Heart left ventricle (tissue), 16 donors: ENCODE data around the gene STPG3. TPM values are rescaled to one million over a fixed set of nuclear protein-coding genes. Genes with fewer than 3 reads are reported as not detected.

ENCODE experiments used
- ATAC-seq, 4 donors: fragments of 200-7000 bp; cut with Tn5 transposase; one replicate each; pipeline ENCODE4 v1.9.1; 2020 to 2022; ENCODE audit warnings: moderate library complexity in 4 of 4, mild to moderate bottlenecking in 3 of 4, moderate number of reproducible peaks in 1 of 4
- DNase-seq, 5 donors: peaks; one replicate each; pipeline ENCODE4 v3.0.0-alpha.2; 2020
- H3K27ac ChIP-seq, 12 donors: fragments of 200-600 bp; sonication (generic) in 4 of 12; one replicate each; pipeline versions ENCODE4 v1.5.0 to v1.8.0; 2016 to 2022; ENCODE audit warnings: mild to moderate bottlenecking in 2 of 12
- H3K27me3 ChIP-seq, 9 donors: fragments of 200-600 bp; sonication (generic) in 2 of 9; one replicate each; pipeline versions ENCODE4 v1.5.1 to v1.8.0; 2016 to 2022; ENCODE audit warnings: mild to moderate bottlenecking in 3 of 9
- H3K36me3 ChIP-seq, 9 donors: fragments of 200-600 bp; sonication (generic) in 2 of 9; one replicate each; pipeline versions ENCODE4 v1.5.0 to v1.8.0; 2018 to 2022; ENCODE audit warnings: mild to moderate bottlenecking in 2 of 9
- H3K4me1 ChIP-seq, 12 donors: fragments of 200-600 bp; sonication (generic) in 4 of 12; one replicate each; pipeline versions ENCODE4 v1.5.0 to v1.8.0; 2016 to 2022; ENCODE audit warnings: mild to moderate bottlenecking in 3 of 12
- H3K4me3 ChIP-seq, 12 donors: fragments of 200-600 bp; sonication (generic) in 4 of 12; one replicate each; pipeline versions ENCODE4 v1.5.0 to v1.8.0; 2017 to 2022; ENCODE audit warnings: mild to moderate bottlenecking in 9 of 12, moderate library complexity in 4 of 12
- H3K9me3 ChIP-seq, 12 donors: fragments of 200-600 bp; sonication (generic) in 4 of 12; one replicate each; pipeline versions ENCODE4 v1.5.0 to v1.8.0; 2016 to 2022; ENCODE audit warnings: mild to moderate bottlenecking in 1 of 12
- CTCF ChIP-seq, 12 donors: fragments of 200-600 bp; sonication (generic) in 4 of 12; IDR thresholded peaks; one replicate each; pipeline versions ENCODE4 v1.5.0 to v1.8.0; 2018 to 2022; ENCODE audit warnings: antibody characterized with exemption in 12 of 12, mild to moderate bottlenecking in 5 of 12
- POLR2A ChIP-seq, 2 donors: fragments of 450-650 bp; IDR thresholded peaks; one replicate each; pipeline ENCODE4 v1.6.1; 2017; ENCODE audit warnings: antibody characterized with exemption in 2 of 2, mild to moderate bottlenecking in 2 of 2, moderate library complexity in 2 of 2
- WGBS, 4 donors: extraction: QIAGEN DNeasy Blood & Tissue Kit in 2 of 4; methylation state at CpG; one replicate each; pipeline versions ENCODE4 v1.1.5 to v1.1.7; 2013 to 2018; 5-methylcytosine and 5-hydroxymethylcytosine counted together
- intact Hi-C, 10 donors: fragments of 100-400 bp; cut with DNase I; formaldehyde crosslinking; loops; one replicate each; pipeline versions ENCODE4 v1.11.1 to v1.14.2; 2022
- polyA plus RNA-seq, 2 donors: library from polyadenylated mRNA; stranded (reverse); fragments of 200-250 nt; gene quantifications; one replicate each; pipeline ENCODE4 v1.2.3, GENCODE V29; 2013
- total RNA-seq, 9 donors: library from RNA; depleted of rRNA in 2 of 9; stranded (reverse); fragments of >200 nt in 2 of 9; fragmentation: NEBNext Ultra II Directional in 3 of 9; extraction: Animal tissue kit (Norgen Biotek cat#: 25700) in 3 of 9; gene quantifications; one replicate each; pipeline versions ENCODE4 v1.1.0 to v1.2.4, GENCODE V29; 2016 to 2023
- donor health status: ischemic (EF 13 %, LVEDD 7.1; RV severe dilation, severe dysfunction).
- donor health status: healthy with polysubstance abuse.
- donor health status: DM: no; HTN: yes; CAD: no.
- donor health status: DM: no; HTN: no; CAD: no.
- donor health status: ischemic (EF 25% LVEDD 6.9; RV normal size, moderate dysfunction).
- donor health status: ischemic (EF 25% LVEDD 5.7; RV mildly dilated, moderate dysfunction).
- donor health status: healthy.
- donor health status: DM: yes; HTN: yes; CAD: no.
- donor health status: ischemic (EF 35%, LVEDD 5.7; RV mildly dilated, moderate dysfunction).
- donor health status: nonischemic (EF 11% LVEDD 7.7; RV severe dilation, severe dysfunction).
- donor health status: DM: yes; HTN: yes; CAD: no.
- donor health status: PGD.
- donor health status: ischemic (EF 29% LVEDD 5.4; RV normal size, mild dysfunction).
- donor health status: nonischemic (EF 23%, LVEDD 6.1; RV moderate dilation, normal function).

The STPG3 gene
- total and polyA plus RNA-seq, 11 donors: 0.23 to 0.61 (median 0.31) TPM; not detected in 8

- intact Hi-C loops: loop anchor here in 1 of 10 donors (10.0 kb wide), 1 partner anchor 447 kb away; no protein-coding TSS in a partner anchor
- no peak for ATAC-seq
- TF ChIP-seq CTCF (IDR thresholded peaks at IDR 0.05) (no peak), POLR2A (IDR thresholded peaks at IDR 0.05) (no peak)
- H3K9me3 ChIP-seq: no peaks in the 10 kb centered on the region
- H3K27ac ChIP-seq: no peak overlapping the region
- peaks cover 8 to 56% (median 38%) of the 10 kb centered on the region in 9 donors for H3K27me3 ChIP-seq
- 52 to 70% (median 62%) methylated on average over 7 to 10 of the region's 10 CpGs for WGBS, 4 donors
- no peak overlapping the region for H3K4me3 ChIP-seq
- no peaks in the 10 kb centered on the region for H3K36me3 ChIP-seq
- peaks cover 0 to 20% (median 14%) of the 10 kb centered on the region in 12 donors for H3K4me1 ChIP-seq
- DNase-seq: no peak
Observed at GRCh38 chr9:137232101-137232500, 19.0 kb upstream of the STPG3 start.

- TF ChIP-seq CTCF (IDR thresholded peaks at IDR 0.05) (no peak), POLR2A (IDR thresholded peaks at IDR 0.05) (no peak)
- Histone ChIP-seq H3K27ac (no peak overlapping the region), H3K9me3 (no peaks in the 10 kb centered on the region), H3K4me3 (no peak overlapping the region), H3K36me3 (no peaks in the 10 kb centered on the region), H3K27me3 (peaks cover 8 to 56% (median 38%) of the 10 kb centered on the region in 9 donors), H3K4me1 (peaks cover 0 to 20% (median 14%) of the 10 kb centered on the region in 12 donors)
- WGBS, 4 donors: 61 to 80% (median 72%) methylated on average over 20 to 24 of the region's 24 CpGs
- no peak for ATAC-seq
- intact Hi-C loops: loop anchor here in 1 of 10 donors (10.0 kb wide), 1 partner anchor 448 kb away; no protein-coding TSS in a partner anchor
- no peak for DNase-seq
Observed at GRCh38 chr9:137232510-137232909, 18.6 kb upstream of the STPG3 start.

GRCh38 chr9:137233143-137233980, 17.7 kb upstream of the STPG3 start:
- 68 to 83% (median 78%) methylated on average over 14 to 40 of the region's 40 CpGs for WGBS, 4 donors
- no peaks in the 10 kb centered on the region for H3K9me3 ChIP-seq
- no peaks in the 10 kb centered on the region for H3K36me3 ChIP-seq
- H3K4me1 ChIP-seq: peaks cover 0 to 27% (median 15%) of the 10 kb centered on the region in 12 donors
- intact Hi-C loops: loop anchor here in 1 of 10 donors (10.0 kb wide), 1 partner anchor 449 kb away; no protein-coding TSS in a partner anchor
- TF ChIP-seq POLR2A (IDR thresholded peaks at IDR 0.05) (no peak), CTCF (IDR thresholded peaks at IDR 0.05) (no peak)
- H3K4me3 ChIP-seq: no peak overlapping the region
- DNase-seq (no peak), ATAC-seq (no peak)
- no peak overlapping the region for H3K27ac ChIP-seq
- H3K27me3 ChIP-seq: peaks cover 8 to 51% (median 36%) of the 10 kb centered on the region in 9 donors

GRCh38 chr9:137234055-137234697, 16.9 kb upstream of the STPG3 start:
- TF ChIP-seq POLR2A (IDR thresholded peaks at IDR 0.05): no peak
- TF ChIP-seq CTCF (IDR thresholded peaks at IDR 0.05): no peak
- intact Hi-C loops: loop anchor here in 1 of 10 donors (10.0 kb wide), 1 partner anchor 449 kb away; no protein-coding TSS in a partner anchor
- DNase-seq (no peak), ATAC-seq (no peak)
- Histone ChIP-seq H3K4me1 (peaks cover 0 to 35% (median 18%) of the 10 kb centered on the region in 12 donors), H3K27me3 (peaks cover 7 to 43% (median 31%) of the 10 kb centered on the region in 9 donors), H3K27ac (no peak overlapping the region), H3K9me3 (no peaks in the 10 kb centered on the region), H3K4me3 (no peak overlapping the region), H3K36me3 (no peaks in the 10 kb centered on the region)
- 60 to 73% (median 65%) methylated on average over 17 to 40 of the region's 40 CpGs for WGBS, 4 donors
